SJSA1 (cell line): Measurements from ENCODE around the gene ELP6. TPM values are rescaled to one million over a fixed set of nuclear protein-coding genes. Genes with fewer than 3 reads are reported as not detected.
"Not testable (repeated sequence)": the region's sequence is repeated elsewhere in the genome, so short reads cannot be mapped to it uniquely, and the experiment has no call there.

Experiments
- DNase-seq, 2 experiments: peaks; one replicate each; pipeline ENCODE4 v3.0.0-alpha.2; 2015 to 2020; ENCODE audit warnings: low spot score in 2 of 2, low read depth in 1 of 2
- H3K27ac ChIP-seq: fragments of 250-450 bp; sonication (Bioruptor Pico); 2 replicates; pipeline ENCODE4 v1.5.1; 2020; ENCODE audit warnings: mild to moderate bottlenecking, moderate library complexity
- H3K27me3 ChIP-seq: fragments of 250-450 bp; sonication (Bioruptor Pico); replicated peaks from 2 replicates; pipeline ENCODE4 v1.5.1; 2020; ENCODE audit warnings: mild to moderate bottlenecking, moderate library complexity
- H3K36me3 ChIP-seq: fragments of 250-450 bp; sonication (Bioruptor Pico); 2 replicates; pipeline ENCODE4 v1.5.1; 2020; ENCODE audit warnings: mild to moderate bottlenecking
- H3K4me1 ChIP-seq: fragments of 250-450 bp; sonication (Bioruptor Pico); replicated peaks from 2 replicates; pipeline ENCODE4 v1.6.1; 2021; ENCODE audit warnings: mild to moderate bottlenecking
- H3K4me3 ChIP-seq: fragments of 250-450 bp; sonication (Bioruptor Pico); 2 replicates; pipeline ENCODE4 v1.5.1; 2020; ENCODE audit warnings: mild to moderate bottlenecking
- H3K9me3 ChIP-seq: fragments of 250-450 bp; sonication (Bioruptor Pico); replicated peaks from 2 replicates; pipeline ENCODE4 v1.5.1; 2020; ENCODE audit warnings: mild to moderate bottlenecking
- total RNA-seq: library from RNA; depleted of rRNA; stranded (reverse); fragments of >200 nt; shearing (Covaris generic); gene quantifications from 2 replicates; pipeline ENCODE4 v1.2.3, GENCODE V29; 2014

The ELP6 gene
- total RNA-seq, 1 experiment from 2014 or later = 28.7 TPM

GRCh38 chr3:47491777-47492176 is 21.7 kb downstream of the ELP6 start:
- DNase-seq = no peak
- Histone ChIP-seq H3K4me3 (no peak overlapping the region), H3K4me1 (no peaks in the 10 kb centered on the region; the same call in 1 of the 2 replicates), H3K9me3 (no peaks in the 10 kb centered on the region), H3K36me3 (peaks cover 14% of the 10 kb centered on the region), H3K27me3 (no peaks in the 10 kb centered on the region), H3K27ac (no peak overlapping the region)

GRCh38 chr3:47491186-47491585 is 22.3 kb downstream of the ELP6 start:
- DNase-seq = no peak
- Histone ChIP-seq H3K27me3 (no peaks in the 10 kb centered on the region), H3K4me3 (no peak overlapping the region), H3K9me3 (no peaks in the 10 kb centered on the region), H3K27ac (no peak overlapping the region), H3K36me3 (peaks cover 12% of the 10 kb centered on the region), H3K4me1 (no peaks in the 10 kb centered on the region; the same call in 1 of the 2 replicates)

DNA sequence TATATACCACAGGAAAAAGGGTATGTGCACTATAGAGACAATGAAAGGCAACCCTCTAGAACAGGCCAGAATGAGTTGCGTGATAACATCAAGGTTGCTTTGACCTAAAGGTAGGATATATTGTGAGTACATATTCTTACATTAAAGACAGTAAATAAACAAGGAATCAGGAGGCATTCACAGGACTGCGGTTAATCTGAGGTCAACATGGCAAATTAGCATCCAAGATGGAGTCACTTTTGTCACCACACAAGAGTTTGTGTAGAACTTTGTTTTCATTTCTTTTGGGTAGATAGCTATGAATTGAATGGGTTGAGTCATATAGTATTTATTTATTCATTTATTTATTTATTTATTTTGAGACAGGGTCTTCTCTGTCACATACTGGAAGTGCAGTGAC is 26.2 kb downstream of the ELP6 start:
- DNase-seq = no peak
- no peaks in the 10 kb centered on the region; the same call in 1 of the 2 replicates for H3K36me3 ChIP-seq

GRCh38 chr3:47485812-47486211 is 27.7 kb downstream of the ELP6 start:
- Histone ChIP-seq H3K27ac (no peak overlapping the region), H3K9me3 (no peaks in the 10 kb centered on the region), H3K4me1 (peaks cover 4% of the 10 kb centered on the region), H3K4me3 (no peak overlapping the region), H3K27me3 (no peaks in the 10 kb centered on the region), H3K36me3 (no peaks in the 10 kb centered on the region; the same call in 1 of the 2 replicates)
- peak in 1 of 2 experiments; percentile 16 for DNase-seq

More for the DNA sequence above, 26.2 kb downstream of the ELP6 start:
- Histone ChIP-seq H3K27me3 (no peaks in the 10 kb centered on the region), H3K4me1 (peaks cover 4% of the 10 kb centered on the region), H3K4me3 (no peak overlapping the region), H3K27ac (no peak overlapping the region), H3K9me3 (no peaks in the 10 kb centered on the region)

DNA sequence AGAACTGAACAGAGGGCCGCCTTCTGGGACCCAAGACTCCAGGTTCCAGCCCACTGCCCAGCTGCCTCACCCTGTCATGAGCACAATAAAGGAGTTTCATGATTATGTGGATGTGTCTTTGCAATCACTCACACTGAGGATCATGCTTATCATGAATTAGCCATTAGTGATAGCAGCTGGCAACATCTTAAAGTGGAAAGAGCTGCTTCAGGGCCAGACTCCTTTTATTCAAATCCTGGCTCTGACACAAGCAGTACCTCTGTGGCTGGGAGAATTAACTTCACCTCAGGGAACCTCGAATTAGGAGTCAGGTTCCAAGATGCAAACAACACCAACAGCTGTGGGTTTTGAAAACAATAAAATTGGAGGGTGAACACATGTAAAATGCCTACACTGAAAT is 31.1 kb downstream of the ELP6 start:
- Histone ChIP-seq H3K27ac (no peak overlapping the region), H3K9me3 (no peaks in the 10 kb centered on the region), H3K36me3 (no peaks in the 10 kb centered on the region), H3K4me3 (no peak overlapping the region), H3K4me1 (peaks cover 4% of the 10 kb centered on the region), H3K27me3 (no peaks in the 10 kb centered on the region)
- no peak for DNase-seq

GRCh38 chr3:47481763-47482162 is 31.7 kb downstream of the ELP6 start:
- H3K27ac ChIP-seq, H3K4me3 ChIP-seq, H3K36me3 ChIP-seq, H3K4me1 ChIP-seq, DNase-seq, H3K27me3 ChIP-seq, H3K9me3 ChIP-seq: not testable (repeated sequence)

- H3K4me1 ChIP-seq, H3K9me3 ChIP-seq, H3K36me3 ChIP-seq, H3K27ac ChIP-seq, DNase-seq, H3K4me3 ChIP-seq, H3K27me3 ChIP-seq: not testable (repeated sequence)
Observed at GRCh38 chr3:47480267-47480666, 33.2 kb downstream of the ELP6 start.

GRCh38 chr3:47479826-47480160 is 33.7 kb downstream of the ELP6 start:
- no peak for DNase-seq
- Histone ChIP-seq H3K27me3 (no peaks in the 10 kb centered on the region), H3K27ac (no peak overlapping the region), H3K4me1 (peaks cover 7% of the 10 kb centered on the region), H3K36me3 (peaks cover 4% of the 10 kb centered on the region), H3K9me3 (no peaks in the 10 kb centered on the region), H3K4me3 (no peak overlapping the region)

DNA sequence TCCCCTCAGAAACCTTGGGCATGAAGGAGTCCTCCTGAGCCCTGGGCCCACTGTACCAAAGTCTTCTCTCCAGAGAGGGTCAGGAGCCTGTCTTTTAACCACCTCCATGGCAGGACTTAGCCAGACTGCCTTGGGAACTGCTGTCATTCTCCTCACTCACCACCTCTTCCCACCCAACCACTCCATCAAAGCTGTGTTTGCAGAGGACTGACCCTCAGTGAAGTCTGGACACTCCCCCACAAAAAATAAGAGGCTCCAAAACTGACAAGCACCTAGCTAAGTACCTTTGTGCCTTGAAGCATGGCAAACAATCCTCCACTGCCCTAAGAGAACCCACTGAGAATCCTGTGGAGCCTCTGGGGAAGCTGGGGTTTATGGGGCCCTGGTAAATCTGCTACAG is 35.5 kb downstream of the ELP6 start:
- no peak overlapping the region for H3K4me3 ChIP-seq
- H3K9me3 ChIP-seq = no peaks in the 10 kb centered on the region
- no peak overlapping the region for H3K27ac ChIP-seq

GRCh38 chr3:47476644-47477199 is 36.8 kb downstream of the ELP6 start:
- no peak for DNase-seq
- Histone ChIP-seq H3K36me3 (peaks cover 4% of the 10 kb centered on the region), H3K27ac (no peak overlapping the region), H3K4me1 (peaks cover 10% of the 10 kb centered on the region), H3K4me3 (no peak overlapping the region), H3K27me3 (no peaks in the 10 kb centered on the region), H3K9me3 (no peaks in the 10 kb centered on the region)

More for the DNA sequence above, 35.5 kb downstream of the ELP6 start:
- Histone ChIP-seq H3K27me3 (no peaks in the 10 kb centered on the region), H3K36me3 (peaks cover 4% of the 10 kb centered on the region), H3K4me1 (peaks cover 10% of the 10 kb centered on the region)
- no peak for DNase-seq

GRCh38 chr3:47476330-47476626 is 37.2 kb downstream of the ELP6 start:
- Histone ChIP-seq H3K27me3 (no peaks in the 10 kb centered on the region), H3K9me3 (no peaks in the 10 kb centered on the region), H3K4me3 (peak overlapping the region; percentile 96), H3K4me1 (peaks cover 10% of the 10 kb centered on the region), H3K27ac (no peak overlapping the region), H3K36me3 (peaks cover 4% of the 10 kb centered on the region)
- no peak for DNase-seq

DNA sequence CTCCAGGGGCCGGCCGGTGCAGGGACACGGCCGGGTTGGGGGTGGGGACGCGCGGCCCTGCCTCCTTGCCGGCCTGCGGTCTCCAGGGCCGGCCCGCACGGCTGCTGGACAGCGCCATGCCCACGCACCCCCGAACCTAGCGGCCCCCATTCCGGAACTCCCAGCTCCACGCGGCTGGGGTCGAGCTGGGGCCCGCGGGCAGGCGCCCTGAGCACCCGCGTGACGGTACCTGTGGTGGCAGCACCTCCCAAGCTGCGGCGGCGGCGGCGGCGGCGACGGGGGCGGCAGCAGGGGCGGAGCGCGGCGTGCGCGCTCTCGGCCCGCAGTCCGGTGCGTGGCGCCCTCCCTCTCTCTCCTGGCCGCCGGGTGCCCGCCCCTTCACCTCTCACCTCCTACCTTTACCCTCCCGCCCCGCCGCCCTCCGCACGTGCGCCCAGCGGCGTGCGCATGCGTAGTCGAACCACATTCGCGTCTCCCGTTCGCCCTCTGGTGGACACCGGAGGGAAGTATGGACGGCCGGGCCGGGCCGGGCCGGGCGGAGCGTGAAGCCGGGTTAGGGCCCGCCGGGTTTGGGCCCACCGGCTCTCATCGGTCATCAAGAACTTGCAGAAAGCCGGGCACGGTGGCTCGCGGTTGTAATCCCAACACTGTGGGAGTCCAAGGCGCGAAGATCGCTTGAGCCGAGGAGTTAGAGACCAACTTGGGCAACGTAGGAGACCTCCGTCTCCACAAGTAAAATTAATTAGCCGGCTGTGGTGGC is 37.8 kb downstream of the ELP6 start, which contains the start of gene SCAP:
Gene SCAP (minus strand): TSS at position 372 of the 760 bp plus-strand sequence. CDS start 32,948 bp downstream, outside the sequence.
- peak; percentile 62 to 74 for DNase-seq
- Histone ChIP-seq H3K9me3 (no peaks in the 10 kb centered on the region), H3K4me1 (peaks cover 10% of the 10 kb centered on the region), H3K36me3 (peaks cover 4% of the 10 kb centered on the region), H3K27me3 (no peaks in the 10 kb centered on the region), H3K27ac (no peak within 1 kb of the TSS), H3K4me3 (peak within 1 kb of the TSS; percentile 96)

DNA sequence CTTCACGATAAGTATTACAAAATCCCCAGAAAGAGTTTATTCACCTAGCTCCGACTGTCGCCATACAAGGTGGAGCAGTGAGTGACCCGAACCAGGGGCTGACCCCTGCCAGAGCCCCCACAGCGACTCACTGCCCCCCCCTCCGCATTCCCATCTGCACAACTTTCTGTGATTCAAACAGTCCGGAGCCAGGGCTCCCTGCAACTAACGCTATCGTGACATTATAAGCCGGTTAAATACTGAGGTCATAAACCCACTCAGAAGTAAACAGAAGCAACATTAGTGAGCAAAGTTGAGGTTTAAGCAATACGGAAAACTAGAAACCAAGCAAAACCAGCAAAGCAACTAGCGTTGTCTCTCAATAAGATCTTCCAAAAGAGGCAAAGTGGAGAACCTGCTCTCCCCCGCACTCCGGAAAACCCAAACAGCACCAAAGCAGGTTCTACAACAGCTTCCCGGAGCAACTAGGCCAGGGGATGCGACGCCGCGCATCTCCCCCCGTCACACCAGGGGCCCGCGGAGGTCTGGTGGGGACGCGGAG is 38.4 kb downstream of the ELP6 start:
- DNase-seq = no peak
- Histone ChIP-seq H3K36me3 (peaks cover 4% of the 10 kb centered on the region), H3K4me3 (peak overlapping the region; percentile 96), H3K27ac (no peak overlapping the region), H3K27me3 (no peaks in the 10 kb centered on the region), H3K9me3 (no peaks in the 10 kb centered on the region), H3K4me1 (peaks cover 10% of the 10 kb centered on the region)

- Histone ChIP-seq H3K27me3 (no peaks in the 10 kb centered on the region), H3K4me1 (peaks cover 10% of the 10 kb centered on the region), H3K9me3 (no peaks in the 10 kb centered on the region), H3K36me3 (peaks cover 4% of the 10 kb centered on the region), H3K4me3 (no peak overlapping the region), H3K27ac (no peak overlapping the region)
- DNase-seq = no peak
Observed at GRCh38 chr3:47473391-47473790, 40.1 kb downstream of the ELP6 start.
